ENCODE measurements around the gene TMPRSS4.

TMPRSS4 gene

GRCh38 chr11:118132385-118133151, 55.7 kb downstream of the TMPRSS4 start:
- DNase-seq (ENCODE audit: extremely low read depth in 1 of 2, low read depth in 1 of 2) = no peak

GRCh38 chr11:118133816-118134215, 56.9 kb downstream of the TMPRSS4 start:
- DNase-seq (ENCODE audit: extremely low read depth in 1 of 2, low read depth in 1 of 2) = no peak

- no peak for DNase-seq (ENCODE audit: extremely low read depth in 1 of 2, low read depth in 1 of 2)
Observed at GRCh38 chr11:118135051-118135795, 58.3 kb downstream of the TMPRSS4 start.

GRCh38 chr11:118135796-118136165, 58.9 kb downstream of the TMPRSS4 start:
- DNase-seq (ENCODE audit: extremely low read depth in 1 of 2, low read depth in 1 of 2) = no peak

- no peak for DNase-seq (ENCODE audit: extremely low read depth in 1 of 2, low read depth in 1 of 2)
Observed at GRCh38 chr11:118136341-118136740, 59.5 kb downstream of the TMPRSS4 start.

GRCh38 chr11:118136801-118137200, 59.9 kb downstream of the TMPRSS4 start:
- no peak for DNase-seq (ENCODE audit: extremely low read depth in 1 of 2, low read depth in 1 of 2)

GRCh38 chr11:118138839-118139420, 62.1 kb downstream of the TMPRSS4 start:
- DNase-seq (ENCODE audit: extremely low read depth in 1 of 2, low read depth in 1 of 2) = no peak

GRCh38 chr11:118139578-118139977, 62.7 kb downstream of the TMPRSS4 start:
- no peak for DNase-seq (ENCODE audit: extremely low read depth in 1 of 2, low read depth in 1 of 2)

GRCh38 chr11:118142081-118142480, 65.2 kb downstream of the TMPRSS4 start:
- DNase-seq (ENCODE audit: extremely low read depth in 1 of 2, low read depth in 1 of 2) = no peak

GRCh38 chr11:118142809-118143208, 65.9 kb downstream of the TMPRSS4 start:
- no peak for DNase-seq (ENCODE audit: extremely low read depth in 1 of 2, low read depth in 1 of 2)

- no peak for DNase-seq (ENCODE audit: extremely low read depth in 1 of 2, low read depth in 1 of 2)
Observed at GRCh38 chr11:118143661-118144185, 66.8 kb downstream of the TMPRSS4 start.

GRCh38 chr11:118144301-118145268, 67.7 kb downstream of the TMPRSS4 start:
- DNase-seq (ENCODE audit: extremely low read depth in 1 of 2, low read depth in 1 of 2) = no peak

- DNase-seq (ENCODE audit: extremely low read depth in 1 of 2, low read depth in 1 of 2) = peak; percentile 72 to 79
Observed at GRCh38 chr11:118145285-118146227, 68.7 kb downstream of the TMPRSS4 start.

- no peak for DNase-seq (ENCODE audit: extremely low read depth in 1 of 2, low read depth in 1 of 2)
Observed at GRCh38 chr11:118146554-118146953, 69.7 kb downstream of the TMPRSS4 start.

GRCh38 chr11:118147502-118147901, 70.6 kb downstream of the TMPRSS4 start:
- no peak for DNase-seq (ENCODE audit: extremely low read depth in 1 of 2, low read depth in 1 of 2)

- DNase-seq (ENCODE audit: extremely low read depth in 1 of 2, low read depth in 1 of 2) = no peak
Observed at GRCh38 chr11:118148240-118148639, 71.4 kb downstream of the TMPRSS4 start.

GRCh38 chr11:118148856-118149255, 72.0 kb downstream of the TMPRSS4 start:
- no peak for DNase-seq (ENCODE audit: extremely low read depth in 1 of 2, low read depth in 1 of 2)

GRCh38 chr11:118149493-118149892, 72.6 kb downstream of the TMPRSS4 start:
- DNase-seq (ENCODE audit: extremely low read depth in 1 of 2, low read depth in 1 of 2) = no peak

GRCh38 chr11:118151431-118151830, 74.6 kb downstream of the TMPRSS4 start:
- no peak for DNase-seq (ENCODE audit: extremely low read depth in 1 of 2, low read depth in 1 of 2)

Measured in stimulated activated CD8-positive, alpha-beta memory T cell treated with anti-CD3 and anti-CD28 coated beads, Interleukin-7, amount 100 ng/mL, for 48 hours (primary cell).